Coronary artery (tissue), 2 donors: ENCODE measurements around the gene SF3B3.
A peak's percentile ranks its signal among the peaks of the same experiment; 100 is the strongest.

Experiments used
- DNase-seq: peaks from one replicate; pipeline ENCODE4 v3.0.0-alpha.2; 2017; ENCODE audit warnings: low spot score
- H3K27ac ChIP-seq, 2 donors: fragments of 200-600 bp; sonication (generic); one replicate each; pipeline ENCODE4 v1.5.1; 2016 to 2019
- H3K4me3 ChIP-seq: fragments of 200-600 bp; sonication (generic); 2 replicates; pipeline ENCODE4 v1.5.1; 2016; ENCODE audit warnings: mild to moderate bottlenecking, moderate library complexity
- TF ChIP-seq, protein P1 (sequence below): fragments of 200-600 bp; sonication (generic); IDR thresholded peaks from one replicate; pipeline ENCODE4 v1.5.1; 2019; ENCODE audit warnings: antibody characterized with exemption

The SF3B3 gene

DNA sequence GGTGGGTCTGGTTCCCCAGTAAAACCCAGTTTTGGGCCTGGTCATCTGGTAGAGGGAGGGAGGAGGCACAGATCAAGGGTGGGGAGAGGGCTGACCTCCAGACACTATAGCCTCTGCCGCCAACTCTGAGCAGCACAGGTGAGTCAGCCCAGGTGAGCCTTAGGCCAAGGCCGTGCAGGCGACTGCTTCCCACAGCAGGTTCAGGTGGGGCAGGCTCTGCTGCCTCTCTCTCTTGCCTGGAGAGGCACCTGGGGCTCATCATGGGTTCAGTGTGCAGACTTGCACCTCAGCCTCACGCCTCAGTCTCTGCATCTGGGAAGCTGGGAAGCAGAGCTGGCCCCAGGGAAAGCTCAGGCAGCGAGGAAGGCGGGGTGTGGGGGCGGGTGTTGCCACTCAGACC is 84.9 kb downstream of the SF3B3 start:
- Histone ChIP-seq H3K4me3 (no peak overlapping the region), H3K27ac (no peak overlapping the region)
- TF ChIP-seq, protein P1, sequence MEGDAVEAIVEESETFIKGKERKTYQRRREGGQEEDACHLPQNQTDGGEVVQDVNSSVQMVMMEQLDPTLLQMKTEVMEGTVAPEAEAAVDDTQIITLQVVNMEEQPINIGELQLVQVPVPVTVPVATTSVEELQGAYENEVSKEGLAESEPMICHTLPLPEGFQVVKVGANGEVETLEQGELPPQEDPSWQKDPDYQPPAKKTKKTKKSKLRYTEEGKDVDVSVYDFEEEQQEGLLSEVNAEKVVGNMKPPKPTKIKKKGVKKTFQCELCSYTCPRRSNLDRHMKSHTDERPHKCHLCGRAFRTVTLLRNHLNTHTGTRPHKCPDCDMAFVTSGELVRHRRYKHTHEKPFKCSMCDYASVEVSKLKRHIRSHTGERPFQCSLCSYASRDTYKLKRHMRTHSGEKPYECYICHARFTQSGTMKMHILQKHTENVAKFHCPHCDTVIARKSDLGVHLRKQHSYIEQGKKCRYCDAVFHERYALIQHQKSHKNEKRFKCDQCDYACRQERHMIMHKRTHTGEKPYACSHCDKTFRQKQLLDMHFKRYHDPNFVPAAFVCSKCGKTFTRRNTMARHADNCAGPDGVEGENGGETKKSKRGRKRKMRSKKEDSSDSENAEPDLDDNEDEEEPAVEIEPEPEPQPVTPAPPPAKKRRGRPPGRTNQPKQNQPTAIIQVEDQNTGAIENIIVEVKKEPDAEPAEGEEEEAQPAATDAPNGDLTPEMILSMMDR = no peak
- DNase-seq = no peak

DNA sequence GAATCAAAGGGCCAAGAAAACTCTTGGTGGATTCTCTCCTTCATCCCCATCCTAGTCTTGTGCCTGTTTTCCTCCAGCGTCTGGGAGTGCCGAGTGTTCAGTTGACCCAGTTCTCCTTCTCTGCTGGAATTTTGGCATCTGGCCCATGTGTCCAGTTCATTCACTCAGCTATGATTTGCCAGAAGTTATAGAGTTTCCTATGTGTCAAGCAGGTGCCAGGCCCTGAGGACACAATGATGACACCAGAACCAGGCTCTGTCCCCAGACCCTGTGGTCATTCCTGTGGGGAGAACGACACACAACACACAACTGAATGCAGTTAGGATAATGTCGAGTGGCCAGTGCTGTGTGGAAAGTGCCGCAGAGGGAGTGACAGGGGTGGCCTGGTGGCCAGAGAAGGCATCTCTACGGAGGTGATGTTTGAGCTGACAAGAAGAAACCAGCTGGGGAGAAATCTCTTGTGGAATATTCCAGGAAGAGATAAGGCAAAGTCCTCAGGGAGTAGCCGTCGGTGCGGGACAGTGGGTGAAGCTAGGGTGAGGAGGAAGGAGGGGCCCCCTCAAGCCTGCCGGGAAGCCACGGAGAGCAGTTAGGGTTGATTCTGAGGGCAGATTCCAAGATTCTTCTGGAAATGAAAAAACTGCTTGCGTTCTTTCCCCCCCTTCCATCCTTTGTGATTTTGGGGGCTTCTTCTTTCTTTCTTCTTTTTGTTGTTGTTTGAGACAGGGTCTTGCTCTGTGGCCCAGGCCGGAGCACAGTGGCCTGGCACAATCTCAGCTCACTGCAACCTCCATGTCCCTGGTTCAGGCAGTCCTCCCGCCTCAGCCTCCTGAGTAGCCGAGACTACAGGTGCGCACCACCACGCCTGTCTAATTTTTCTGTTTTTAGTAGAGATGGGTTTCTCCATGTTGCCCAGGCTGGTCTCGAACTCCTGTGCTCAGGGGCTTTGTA is 86.9 kb downstream of the SF3B3 start:
- no peak for DNase-seq
- peak overlapping the region; percentile 34 for H3K4me3 ChIP-seq
- H3K27ac ChIP-seq = peak overlapping the region in 1 of 2 donors; percentile 17
- TF ChIP-seq, protein P1 = no peak

DNA sequence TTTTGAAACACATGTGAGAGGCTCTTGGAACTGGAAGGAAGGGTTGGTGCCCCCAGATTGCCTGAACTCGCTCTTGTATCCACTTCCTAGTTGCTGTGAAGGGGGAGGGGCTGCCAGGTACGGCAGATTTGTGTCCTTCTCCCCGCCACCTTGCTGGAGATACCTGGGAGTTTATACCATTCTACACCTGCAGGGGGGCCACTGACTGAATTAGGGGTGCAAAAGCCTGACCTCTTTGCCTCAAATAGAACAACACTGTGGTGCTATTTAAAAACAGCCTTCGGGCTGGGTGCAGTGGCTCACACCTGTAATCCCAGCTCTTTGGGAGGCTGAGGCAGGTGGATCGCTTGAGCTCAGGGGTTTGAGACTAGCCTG is 87.6 kb downstream of the SF3B3 start:
- TF ChIP-seq, protein P1 = no peak
- DNase-seq = no peak
- no peak overlapping the region for H3K27ac ChIP-seq
- H3K4me3 ChIP-seq = no peak overlapping the region

DNA sequence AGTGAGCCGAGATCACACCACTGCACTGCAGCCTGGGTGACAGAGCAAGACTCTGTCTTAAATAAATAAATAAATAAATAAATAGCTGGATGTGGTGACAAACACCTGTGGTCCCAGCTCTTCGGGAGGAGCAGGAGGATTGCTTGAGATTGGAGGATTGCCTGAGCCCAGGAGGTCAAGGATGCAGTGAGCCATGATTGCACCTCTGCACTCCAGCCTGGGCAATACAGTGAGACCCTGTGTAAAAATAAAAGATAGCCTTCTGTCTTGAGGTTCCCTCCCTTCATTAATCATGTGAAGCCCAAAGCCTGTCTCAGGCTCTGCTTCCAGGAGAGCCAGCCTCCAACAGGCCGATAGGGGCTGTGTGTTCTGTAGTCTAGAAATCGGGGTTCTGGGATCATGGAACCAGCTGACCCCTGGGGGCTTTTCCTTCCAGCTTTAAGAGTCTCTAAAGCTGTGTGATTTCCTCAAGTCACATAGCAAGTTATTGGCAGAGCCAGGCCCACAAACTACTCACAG is 88.2 kb downstream of the SF3B3 start:
- TF ChIP-seq, protein P1 = no peak
- no peak overlapping the region for H3K27ac ChIP-seq
- no peak overlapping the region for H3K4me3 ChIP-seq
- DNase-seq = no peak

DNA sequence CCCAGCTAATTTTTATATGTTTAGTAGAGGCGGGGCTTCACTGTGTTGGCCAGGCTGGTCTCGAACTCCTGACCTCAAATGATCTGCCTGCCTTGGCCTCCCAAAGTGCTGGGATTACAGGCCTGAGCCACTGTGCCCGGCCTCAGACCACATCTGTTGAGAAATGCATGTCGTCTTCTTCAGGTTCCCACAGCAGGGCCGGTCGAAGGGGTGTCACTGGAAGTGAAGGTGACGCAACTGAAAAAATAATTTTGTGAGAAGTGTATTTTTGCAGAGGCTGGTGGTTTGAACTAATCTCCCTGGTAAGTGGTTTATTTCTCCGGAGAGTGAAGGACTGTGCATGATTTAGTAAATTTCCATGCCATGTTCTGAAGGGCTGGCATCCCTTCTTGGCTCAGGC is 89.3 kb downstream of the SF3B3 start:
- no peak for DNase-seq
- H3K4me3 ChIP-seq = no peak overlapping the region
- H3K27ac ChIP-seq = no peak overlapping the region
- TF ChIP-seq, protein P1 = no peak

DNA sequence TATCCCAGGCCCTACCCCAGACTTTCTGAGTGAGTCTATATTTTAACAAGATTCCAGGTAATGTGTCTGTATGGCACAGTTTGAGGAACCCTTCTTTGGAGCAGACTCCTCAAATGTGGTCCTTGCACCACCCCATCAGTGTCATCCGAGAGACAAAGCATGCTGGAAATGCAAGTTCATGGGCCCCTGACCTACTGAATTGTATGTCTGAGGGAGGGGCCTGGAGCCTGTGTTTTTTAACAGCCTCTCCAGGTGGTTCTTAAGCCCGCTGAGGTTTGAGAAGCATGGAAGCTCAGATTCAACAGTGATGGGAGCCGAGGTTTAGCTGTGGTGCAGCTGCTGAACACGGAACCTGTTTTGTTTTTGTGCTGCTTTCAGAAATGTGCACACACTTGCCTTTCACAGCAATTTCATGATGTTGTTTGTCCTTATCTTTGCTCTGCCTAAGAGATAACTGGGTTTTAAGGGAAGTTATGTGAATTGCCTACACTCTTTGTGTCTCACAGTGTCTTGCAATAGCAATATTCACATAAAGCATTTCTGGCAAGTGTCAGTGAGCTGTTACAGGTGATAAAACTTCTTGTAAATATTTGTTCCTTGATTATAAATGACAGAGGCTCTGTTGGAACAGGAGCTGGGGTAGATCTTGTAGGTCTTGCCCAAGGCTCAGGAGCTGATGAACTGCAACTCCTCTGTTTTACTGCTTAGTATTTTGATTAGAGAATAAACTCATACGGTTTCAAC is 90.8 kb downstream of the SF3B3 start:
- no peak overlapping the region for H3K4me3 ChIP-seq
- TF ChIP-seq, protein P1 = no peak
- no peak for DNase-seq
- H3K27ac ChIP-seq = no peak overlapping the region
